ENCODE results near the gene RPRD1A. TPM values are rescaled to one million over a fixed set of nuclear protein-coding genes. Genes with fewer than 3 reads are reported as not detected.
A peak's percentile ranks its signal among the peaks of the same experiment; 100 is the strongest.

Gene RPRD1A
- total RNA-seq, 1 donor from 2014 or later, result 62.6 TPM

GRCh38 chr18:35999925-36000324, 67.4 kb downstream of the RPRD1A start:
- no peak overlapping the region for H3K4me2 ChIP-seq (ENCODE audit: low read length)
- Mint-ChIP-seq H3K9me3 (ENCODE audit: unreplicated experiment) (no peaks in the 10 kb centered on the region), H3K27ac (ENCODE audit: unreplicated experiment) (no peak overlapping the region), H3K4me1 (ENCODE audit: low read depth, unreplicated experiment) (no peaks in the 10 kb centered on the region), H3K36me3 (ENCODE audit: low read depth, unreplicated experiment) (no peaks in the 10 kb centered on the region), H3K4me3 (ENCODE audit: unreplicated experiment) (no peak overlapping the region), H3K27me3 (ENCODE audit: low read depth, unreplicated experiment) (no peaks in the 10 kb centered on the region)
- no peak overlapping the region for H2AFZ ChIP-seq (ENCODE audit: low read depth, low read length)
- no peaks in the 10 kb centered on the region for H3K4me1 ChIP-seq (ENCODE audit: insufficient read depth, low read length)
- H3K9ac ChIP-seq (ENCODE audit: low read length), result no peak overlapping the region
- FAIRE-seq (no peak), DNase-seq (ENCODE audit: low read depth) (no peak)
- H4K20me1 ChIP-seq (ENCODE audit: insufficient read depth, low read length), result no peaks in the 10 kb centered on the region
- TF ChIP-seq EZH2 (IDR thresholded peaks at IDR 0.05; ENCODE audit: insufficient read depth, low read length), result no peak
- no peak for TF ChIP-seq CTCF (IDR thresholded peaks at IDR 0.05; ENCODE audit: insufficient read depth, low read depth, low read length)
- H3K27me3 ChIP-seq (ENCODE audit: insufficient read depth, low read length), result no peaks in the 10 kb centered on the region
- H3K79me2 ChIP-seq (ENCODE audit: insufficient read depth, low read length), result no peaks in the 10 kb centered on the region
- no peak overlapping the region for H3K27ac ChIP-seq (ENCODE audit: low read depth, low read length)
- H3K9me3 ChIP-seq (ENCODE audit: insufficient read depth, low read depth, low read length), result no peaks in the 10 kb centered on the region
- no peaks in the 10 kb centered on the region for H3K36me3 ChIP-seq (ENCODE audit: insufficient read depth, low read length)
- no peak overlapping the region for H3K4me3 ChIP-seq (ENCODE audit: insufficient read depth, low read depth, low read length)

GRCh38 chr18:35998967-35999366, 68.4 kb downstream of the RPRD1A start:
- Mint-ChIP-seq H3K36me3 (ENCODE audit: low read depth, unreplicated experiment) (no peaks in the 10 kb centered on the region), H3K4me3 (ENCODE audit: unreplicated experiment) (no peak overlapping the region), H3K4me1 (ENCODE audit: low read depth, unreplicated experiment) (no peaks in the 10 kb centered on the region), H3K27me3 (ENCODE audit: low read depth, unreplicated experiment) (no peaks in the 10 kb centered on the region), H3K9me3 (ENCODE audit: unreplicated experiment) (no peaks in the 10 kb centered on the region), H3K27ac (ENCODE audit: unreplicated experiment) (no peak overlapping the region)
- FAIRE-seq (no peak), DNase-seq (ENCODE audit: low read depth) (no peak)
- H2AFZ ChIP-seq (ENCODE audit: low read depth, low read length), result no peak overlapping the region
- TF ChIP-seq CTCF (IDR thresholded peaks at IDR 0.05; ENCODE audit: insufficient read depth, low read depth, low read length), result peak; percentile 48
- TF ChIP-seq EZH2 (IDR thresholded peaks at IDR 0.05; ENCODE audit: insufficient read depth, low read length), result no peak
- no peak overlapping the region for H3K4me3 ChIP-seq (ENCODE audit: insufficient read depth, low read depth, low read length)
- H3K9me3 ChIP-seq (ENCODE audit: insufficient read depth, low read depth, low read length), result no peaks in the 10 kb centered on the region
- no peaks in the 10 kb centered on the region for H3K27me3 ChIP-seq (ENCODE audit: insufficient read depth, low read length)
- no peaks in the 10 kb centered on the region for H3K4me1 ChIP-seq (ENCODE audit: insufficient read depth, low read length)
- H3K27ac ChIP-seq (ENCODE audit: low read depth, low read length), result no peak overlapping the region
- no peak overlapping the region for H3K9ac ChIP-seq (ENCODE audit: low read length)
- no peaks in the 10 kb centered on the region for H3K36me3 ChIP-seq (ENCODE audit: insufficient read depth, low read length)
- H3K4me2 ChIP-seq (ENCODE audit: low read length), result no peak overlapping the region
- H3K79me2 ChIP-seq (ENCODE audit: insufficient read depth, low read length), result no peaks in the 10 kb centered on the region
- H4K20me1 ChIP-seq (ENCODE audit: insufficient read depth, low read length), result no peaks in the 10 kb centered on the region

GRCh38 chr18:35993013-35993412, 74.3 kb downstream of the RPRD1A start:
- Histone ChIP-seq H3K9me3 (ENCODE audit: insufficient read depth, low read depth, low read length) (no peaks in the 10 kb centered on the region), H3K4me2 (ENCODE audit: low read length) (no peak overlapping the region), H3K27me3 (ENCODE audit: insufficient read depth, low read length) (no peaks in the 10 kb centered on the region), H4K20me1 (ENCODE audit: insufficient read depth, low read length) (no peaks in the 10 kb centered on the region), H3K9ac (ENCODE audit: low read length) (no peak overlapping the region), H3K4me3 (ENCODE audit: insufficient read depth, low read depth, low read length) (no peak overlapping the region), H3K4me1 (ENCODE audit: insufficient read depth, low read length) (no peaks in the 10 kb centered on the region), H3K79me2 (ENCODE audit: insufficient read depth, low read length) (no peaks in the 10 kb centered on the region), H3K36me3 (ENCODE audit: insufficient read depth, low read length) (peaks cover 3% of the 10 kb centered on the region), H2AFZ (ENCODE audit: low read depth, low read length) (no peak overlapping the region), H3K27ac (ENCODE audit: low read depth, low read length) (no peak overlapping the region)
- no peak for TF ChIP-seq CTCF (IDR thresholded peaks at IDR 0.05; ENCODE audit: insufficient read depth, low read depth, low read length)
- no peak for TF ChIP-seq EZH2 (IDR thresholded peaks at IDR 0.05; ENCODE audit: insufficient read depth, low read length)
- no peaks in the 10 kb centered on the region for H3K27me3 Mint-ChIP-seq (ENCODE audit: low read depth, unreplicated experiment)
- DNase-seq (ENCODE audit: low read depth) (no peak), FAIRE-seq (no peak)
- H3K9me3 Mint-ChIP-seq (ENCODE audit: unreplicated experiment), result no peaks in the 10 kb centered on the region
- H3K4me3 Mint-ChIP-seq (ENCODE audit: unreplicated experiment), result no peak overlapping the region
- peaks cover 2% of the 10 kb centered on the region for H3K36me3 Mint-ChIP-seq (ENCODE audit: low read depth, unreplicated experiment)
- H3K4me1 Mint-ChIP-seq (ENCODE audit: low read depth, unreplicated experiment), result no peaks in the 10 kb centered on the region
- no peak overlapping the region for H3K27ac Mint-ChIP-seq (ENCODE audit: unreplicated experiment)

Measured in astrocyte (in vitro differentiated cells and primary cell).